CD4-positive, alpha-beta memory T cell (primary cell): ENCODE data around the gene PPM1M. TPM values are rescaled to one million over a fixed set of nuclear protein-coding genes. Genes with fewer than 3 reads are reported as not detected.

ENCODE experiments used
- CTCF ChIA-PET: fragments of 350-600 bp; sonication (Branson Sonifier 250); formaldehyde crosslinking; loops from one replicate; lab custom pipeline; 2021; ENCODE audit warnings: inconsistent platforms; ENCODE audit not compliant: partially characterized antibody; lab: Charles Lee
- POLR2A ChIA-PET: fragments of 350-600 bp; sonication (Branson Sonifier 250); formaldehyde crosslinking; loops from one replicate; lab custom pipeline; 2021; ENCODE audit not compliant: partially characterized antibody; lab: Charles Lee
- DNase-seq, 5 donors: peaks; one replicate each; pipeline versions ENCODE4 v3.0.0 to v3.0.0-alpha.2; 2020 to 2022; ENCODE audit warnings: mixed read lengths in 1 of 5
- H3K27ac ChIP-seq: one replicate; pipeline ENCODE4 v1.7.0; 2013; ENCODE audit warnings: low read depth, low read length
- H3K27me3 ChIP-seq: 2 replicates; pipeline ENCODE4 v1.7.0; 2013; ENCODE audit warnings: mild to moderate bottlenecking, low read length, moderate library complexity; ENCODE audit not compliant: insufficient read depth
- H3K36me3 ChIP-seq: 2 replicates; pipeline ENCODE4 v1.7.0; 2013; ENCODE audit warnings: mild to moderate bottlenecking, low read length, moderate library complexity; ENCODE audit not compliant: insufficient read depth
- H3K4me1 ChIP-seq: 2 replicates; pipeline ENCODE4 v1.7.0; 2013; ENCODE audit warnings: mild to moderate bottlenecking, low read length, moderate library complexity; ENCODE audit not compliant: insufficient read depth
- H3K4me3 ChIP-seq, 2 donors: one replicate each; pipeline ENCODE4 v1.7.0; 2013; ENCODE audit warnings: low read length in 2 of 2, mild to moderate bottlenecking in 1 of 2
- H3K9me3 ChIP-seq, 2 donors: one replicate each; pipeline ENCODE4 v1.7.0; 2013; ENCODE audit warnings: low read length in 2 of 2, control low read depth in 1 of 2; ENCODE audit not compliant: control insufficient read depth in 1 of 2
- H3K27ac Mint-ChIP-seq, 7 donors: one replicate each; pipeline ENCODE4 v1.8.0; 2020 to 2021; ENCODE audit warnings: mixed read lengths in 7 of 7, mild to moderate bottlenecking in 6 of 7, inconsistent platforms in 3 of 7, moderate library complexity in 3 of 7
- H3K27me3 Mint-ChIP-seq, 2 donors: one replicate each; pipeline ENCODE4 v1.8.0; 2020 to 2021; ENCODE audit warnings: mixed read lengths in 2 of 2
- H3K36me3 Mint-ChIP-seq, 2 donors: one replicate each; pipeline ENCODE4 v1.8.0; 2020 to 2021; ENCODE audit warnings: mixed read lengths in 2 of 2, inconsistent platforms in 1 of 2, mild to moderate bottlenecking in 1 of 2
- H3K4me1 Mint-ChIP-seq, 4 donors: one replicate each; pipeline ENCODE4 v1.8.0; 2020 to 2021; ENCODE audit warnings: mixed read lengths in 4 of 4, mild to moderate bottlenecking in 1 of 4
- H3K4me3 Mint-ChIP-seq, 8 donors: one replicate each; pipeline ENCODE4 v1.8.0; 2020 to 2021; ENCODE audit warnings: mixed read lengths in 8 of 8, mild to moderate bottlenecking in 7 of 8, moderate library complexity in 6 of 8, inconsistent platforms in 3 of 8
- H3K9me3 Mint-ChIP-seq, 8 donors: one replicate each; pipeline ENCODE4 v1.8.0; 2020 to 2021; ENCODE audit warnings: mixed read lengths in 8 of 8, mild to moderate bottlenecking in 5 of 8, inconsistent platforms in 3 of 8, moderate library complexity in 1 of 8
- intact Hi-C: fragments of 100-400 bp; cut with micrococcal nuclease; formaldehyde crosslinking; loops from one replicate; pipeline ENCODE4 v1.15.1; 2023
- polyA plus RNA-seq, 2 donors: library from polyadenylated mRNA; unstranded; fragments of 300-500 nt; fragmentation: Illumina TruSeq; gene quantifications; one replicate each; pipeline ENCODE4 v1.2.3, GENCODE V29; 2021
- total RNA-seq, 2 experiments: library from RNA; stranded (reverse); gene quantifications; one replicate each; pipeline ENCODE4 v1.2.3, GENCODE V29; 2021

The PPM1M gene
- total and polyA plus RNA-seq, 4 experiments from 2014 or later, result 52.0 to 85.3 (median 75.7) TPM

- peaks cover 31% of the 10 kb centered on the region for H3K4me1 ChIP-seq
- H3K36me3 Mint-ChIP-seq, result peaks cover 22 to 58% of the 10 kb centered on the region in 2 donors
- H3K27ac ChIP-seq, result no peak overlapping the region
- intact Hi-C loops, result loop anchor here (1.0 kb wide), 1 partner anchor 48 kb away; no protein-coding TSS in a partner anchor
- no peaks in the 10 kb centered on the region for H3K27me3 ChIP-seq
- H3K27ac Mint-ChIP-seq, result peak overlapping the region in 4 of 7 donors; percentile 35 to 83 (median 64)
- H3K27me3 Mint-ChIP-seq, result no peaks in the 10 kb centered on the region
- peaks cover 18 to 40% (median 27%) of the 10 kb centered on the region in 4 donors for H3K4me1 Mint-ChIP-seq
- H3K9me3 ChIP-seq, result no peaks in the 10 kb centered on the region
- no peaks in the 10 kb centered on the region for H3K9me3 Mint-ChIP-seq
- DNase-seq, result no peak
- H3K4me3 Mint-ChIP-seq, result peak overlapping the region in 4 of 8 donors; percentile 29 to 78 (median 40)
- ChIA-PET POLR2A (interaction anchor here (1.0 to 37.2 kb wide), 2 partner anchors 45 to 48 kb away, joined by 3 to 1950 read pairs; partner anchors contain the start of genes PPM1M and TWF2), CTCF (interaction anchor here (0.6 to 32.2 kb wide), 7 partner anchors 29 to 157 kb away, joined by 3 to 684 read pairs (median 5); partner anchors contain the start of genes PPM1M and TWF2)
- H3K4me3 ChIP-seq, result no peak overlapping the region
- H3K36me3 ChIP-seq, result peaks cover 19% of the 10 kb centered on the region
Measured at GRCh38 chr3:52291508-52292181, 46.1 kb downstream of the PPM1M start.

GRCh38 chr3:52292247-52293065 lies 46.9 kb downstream of the PPM1M start:
- no peak overlapping the region for H3K4me3 ChIP-seq
- no peak overlapping the region for H3K27ac ChIP-seq
- H3K27ac Mint-ChIP-seq, result no peak overlapping the region
- no peak for DNase-seq
- intact Hi-C loops, result no loop called here
- POLR2A ChIA-PET, result interaction anchor here (0.8 to 37.2 kb wide), 3 partner anchors 13 to 47 kb away, joined by 3 to 1950 read pairs (median 3); partner anchors contain the start of genes PPM1M and TWF2
- H3K4me1 Mint-ChIP-seq, result peaks cover 13 to 34% (median 22%) of the 10 kb centered on the region in 4 donors
- CTCF ChIA-PET, result interaction anchor here (0.6 to 32.2 kb wide), 5 partner anchors 28 to 156 kb away, joined by 3 to 684 read pairs (median 3); partner anchors contain the start of genes PPM1M and TWF2
- H3K4me1 ChIP-seq, result peaks cover 24% of the 10 kb centered on the region
- H3K27me3 Mint-ChIP-seq, result no peaks in the 10 kb centered on the region
- no peaks in the 10 kb centered on the region for H3K9me3 ChIP-seq
- peaks cover 19% of the 10 kb centered on the region for H3K36me3 ChIP-seq
- no peaks in the 10 kb centered on the region for H3K9me3 Mint-ChIP-seq
- peaks cover 19 to 53% of the 10 kb centered on the region in 2 donors for H3K36me3 Mint-ChIP-seq
- H3K27me3 ChIP-seq, result no peaks in the 10 kb centered on the region
- no peak overlapping the region for H3K4me3 Mint-ChIP-seq

DNA sequence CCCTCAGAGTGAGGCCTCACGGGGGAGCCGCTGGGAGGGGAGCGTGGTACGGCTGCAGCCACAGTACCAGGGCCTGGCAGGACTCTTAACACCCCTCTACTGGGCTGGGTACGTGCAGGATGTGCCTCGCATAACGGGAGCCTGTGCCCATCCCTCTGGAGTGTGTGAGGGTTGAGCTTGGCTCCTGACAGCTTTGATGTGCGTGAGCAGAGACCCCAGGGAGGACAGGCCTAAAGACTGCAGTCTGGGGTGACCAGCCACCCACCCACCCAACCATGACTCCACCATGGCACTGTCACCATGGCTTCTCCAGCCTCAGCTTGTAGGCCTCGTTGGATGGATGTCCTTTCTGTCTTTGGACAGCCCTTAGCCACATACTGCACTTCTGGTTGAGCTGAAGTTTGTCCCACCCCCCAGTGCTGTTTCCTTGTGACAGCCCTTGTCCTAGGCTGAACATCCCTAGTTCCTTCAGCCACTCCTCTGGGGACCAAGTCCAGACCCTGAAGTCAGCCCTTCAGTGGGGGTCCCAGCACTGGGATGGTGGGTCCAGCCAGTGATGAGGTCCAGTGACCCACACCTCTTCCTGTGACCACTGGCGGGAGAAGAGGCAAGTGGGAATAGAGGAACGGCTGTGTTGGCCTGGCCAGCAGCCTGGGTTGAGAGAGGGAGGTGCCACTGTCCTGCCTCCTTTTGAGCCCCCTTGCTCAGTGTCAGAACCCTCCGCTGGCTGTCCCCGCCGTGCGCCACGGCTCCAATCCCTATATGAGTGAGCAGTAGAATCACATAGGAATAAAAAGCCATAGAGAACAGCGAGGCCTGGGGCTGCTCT lies 48.1 kb downstream of the PPM1M start:
- Histone ChIP-seq H3K27ac (no peak overlapping the region), H3K9me3 (no peaks in the 10 kb centered on the region), H3K27me3 (no peaks in the 10 kb centered on the region), H3K4me3 (no peak overlapping the region), H3K4me1 (peaks cover 20% of the 10 kb centered on the region), H3K36me3 (peaks cover 19% of the 10 kb centered on the region)
- Mint-ChIP-seq H3K4me1 (peaks cover 9 to 25% (median 21%) of the 10 kb centered on the region in 4 donors), H3K4me3 (no peak overlapping the region), H3K36me3 (peaks cover 19 to 45% of the 10 kb centered on the region in 2 donors), H3K27me3 (no peaks in the 10 kb centered on the region), H3K27ac (no peak overlapping the region), H3K9me3 (no peaks in the 10 kb centered on the region)
- CTCF ChIA-PET, result interaction anchor here (2.2 to 32.2 kb wide), 2 partner anchors 45 to 52 kb away, joined by 9 to 684 read pairs; partner anchors contain the start of genes PPM1M and TWF2
- no peak for DNase-seq
- POLR2A ChIA-PET, result interaction anchor here (37.2 kb wide), 1 partner anchor 47 kb away, joined by 1950 read pairs; the partner anchor contains the start of genes PPM1M and TWF2
- intact Hi-C loops, result no loop called here

GRCh38 chr3:52294320-52295150 lies 49.0 kb downstream of the PPM1M start:
- H3K9me3 ChIP-seq, result no peaks in the 10 kb centered on the region
- ChIA-PET POLR2A (interaction anchor here (37.2 kb wide), 1 partner anchor 47 kb away, joined by 1950 read pairs; the partner anchor contains the start of genes PPM1M and TWF2), CTCF (interaction anchor here (2.2 to 32.2 kb wide), 2 partner anchors 44 to 53 kb away, joined by 9 to 684 read pairs; partner anchors contain the start of genes PPM1M and TWF2)
- peaks cover 19 to 41% of the 10 kb centered on the region in 2 donors for H3K36me3 Mint-ChIP-seq
- no peak overlapping the region for H3K27ac Mint-ChIP-seq
- H3K27ac ChIP-seq, result no peak overlapping the region
- no peak overlapping the region for H3K4me3 Mint-ChIP-seq
- no peaks in the 10 kb centered on the region for H3K27me3 Mint-ChIP-seq
- H3K4me1 ChIP-seq, result peaks cover 11% of the 10 kb centered on the region
- DNase-seq, result no peak
- H3K36me3 ChIP-seq, result peaks cover 19% of the 10 kb centered on the region
- no peaks in the 10 kb centered on the region for H3K27me3 ChIP-seq
- H3K4me1 Mint-ChIP-seq, result peaks cover 7 to 17% (median 13%) of the 10 kb centered on the region in 4 donors
- no peaks in the 10 kb centered on the region for H3K9me3 Mint-ChIP-seq
- no peak overlapping the region for H3K4me3 ChIP-seq
- intact Hi-C loops, result no loop called here

DNA sequence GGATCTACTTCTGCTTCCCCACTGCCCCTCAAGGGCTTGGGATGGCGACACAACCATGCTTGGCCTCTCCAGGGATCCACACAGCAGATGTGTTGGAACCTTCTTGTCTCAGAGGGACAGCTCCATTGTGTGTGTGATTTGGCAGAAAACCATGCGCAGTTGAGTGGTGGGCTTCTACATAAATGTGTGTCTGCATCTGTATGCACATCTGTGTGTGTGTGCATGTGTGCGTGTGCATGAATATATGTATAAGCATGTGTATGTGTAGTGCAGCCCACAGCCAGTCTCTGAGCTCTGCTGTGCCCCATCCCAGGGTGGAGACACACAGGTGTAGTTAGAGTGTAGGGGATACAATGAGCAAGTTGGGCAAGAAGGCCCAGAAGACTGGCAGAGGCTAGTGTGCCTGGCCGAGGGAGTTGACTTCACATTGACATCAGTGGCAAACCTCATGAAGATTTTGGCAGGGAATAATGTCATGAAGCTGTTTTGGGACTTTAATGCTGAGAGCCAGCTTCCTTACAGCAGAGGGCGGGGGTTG lies 50.2 kb downstream of the PPM1M start:
- no peaks in the 10 kb centered on the region for H3K9me3 ChIP-seq
- no peaks in the 10 kb centered on the region for H3K27me3 ChIP-seq
- no peak for DNase-seq
- no peak overlapping the region for H3K27ac ChIP-seq
- Mint-ChIP-seq H3K27me3 (no peaks in the 10 kb centered on the region), H3K4me3 (no peak overlapping the region), H3K4me1 (peaks cover 5 to 15% (median 11%) of the 10 kb centered on the region in 4 donors), H3K9me3 (no peaks in the 10 kb centered on the region), H3K27ac (no peak overlapping the region), H3K36me3 (peaks cover 19 to 41% of the 10 kb centered on the region in 2 donors)
- no peak overlapping the region for H3K4me3 ChIP-seq
- ChIA-PET CTCF (interaction anchor here (1.0 to 1.8 kb wide), 2 partner anchors 43 to 64 kb away, joined by 6 to 9 read pairs; no protein-coding TSS in a partner anchor), POLR2A (interaction anchor here (0.9 to 37.2 kb wide), 2 partner anchors 19 to 49 kb away, joined by 3 to 1950 read pairs; partner anchors contain the start of genes PPM1M and TWF2)
- peaks cover 7% of the 10 kb centered on the region for H3K4me1 ChIP-seq
- peaks cover 17% of the 10 kb centered on the region for H3K36me3 ChIP-seq
- intact Hi-C loops, result no loop called here
